Osteoblast (primary cell): Measurements from ENCODE around the gene RASD1. TPM values are rescaled to one million over a fixed set of nuclear protein-coding genes. Genes with fewer than 3 reads are reported as not detected.

Experiments
- DNase-seq: peaks from one replicate; pipeline ENCODE4 v3.0.0; 2011; ENCODE audit warnings: low spot score, mixed read lengths; ENCODE audit not compliant: insufficient read length; ENCODE audit errors: missing footprints
- H2AFZ ChIP-seq: 2 replicates; pipeline ENCODE4 v1.6.0; 2011; ENCODE audit warnings: mild to moderate bottlenecking, low read length
- H3K27ac ChIP-seq: 2 replicates; pipeline ENCODE4 v1.5.1; 2011; ENCODE audit warnings: mild to moderate bottlenecking, low read depth, low read length, moderate library complexity
- H3K27me3 ChIP-seq: 2 replicates; pipeline ENCODE4 v1.6.0; 2012; ENCODE audit warnings: mild to moderate bottlenecking, control low read depth, inconsistent platforms, low read length, moderate library complexity; ENCODE audit not compliant: insufficient read depth
- H3K36me3 ChIP-seq: 2 replicates; pipeline ENCODE4 v1.5.1; 2011; ENCODE audit warnings: mild to moderate bottlenecking, low read length, control low read depth, moderate library complexity; ENCODE audit not compliant: insufficient read depth
- H3K4me1 ChIP-seq: 2 replicates; pipeline ENCODE4 v1.5.1; 2011; ENCODE audit warnings: mild to moderate bottlenecking, low read length, control low read depth, moderate library complexity; ENCODE audit not compliant: insufficient read depth
- H3K4me2 ChIP-seq: 2 replicates; pipeline ENCODE4 v1.6.0; 2011; ENCODE audit warnings: mild to moderate bottlenecking, low read length; ENCODE audit not compliant: insufficient read depth
- H3K4me3 ChIP-seq: fragments of 200-600 bp; sonication (generic); 3 replicates; pipeline ENCODE4 v1.5.1; 2012; ENCODE audit warnings: mild to moderate bottlenecking, low read length, inconsistent platforms; ENCODE audit not compliant: insufficient read depth
- H3K79me2 ChIP-seq: 2 replicates; pipeline ENCODE4 v1.6.0; 2012; ENCODE audit warnings: mild to moderate bottlenecking, low read length, control low read depth, inconsistent platforms; ENCODE audit not compliant: insufficient read depth
- H3K9me3 ChIP-seq: 2 replicates; pipeline ENCODE4 v1.5.1; 2011; ENCODE audit warnings: low read depth, low read length, control low read depth
- H4K20me1 ChIP-seq: 2 replicates; pipeline ENCODE4 v1.6.0; 2012; ENCODE audit warnings: mild to moderate bottlenecking, low read length, control low read depth; ENCODE audit not compliant: insufficient read depth
- total RNA-seq: library from RNA; depleted of rRNA; stranded (reverse); fragments of >200 nt; gene quantifications from 2 replicates; pipeline ENCODE4 v1.2.3, GENCODE V29; 2012
- TF ChIP-seq, protein P1 (sequence below): IDR thresholded peaks from 2 replicates; pipeline ENCODE4 v1.5.1; 2011; ENCODE audit warnings: mild to moderate bottlenecking, low read depth, low read length, moderate library complexity; ENCODE audit errors: extremely low read depth

The RASD1 gene
- total RNA-seq, 1 donor = 13.8 TPM

DNA sequence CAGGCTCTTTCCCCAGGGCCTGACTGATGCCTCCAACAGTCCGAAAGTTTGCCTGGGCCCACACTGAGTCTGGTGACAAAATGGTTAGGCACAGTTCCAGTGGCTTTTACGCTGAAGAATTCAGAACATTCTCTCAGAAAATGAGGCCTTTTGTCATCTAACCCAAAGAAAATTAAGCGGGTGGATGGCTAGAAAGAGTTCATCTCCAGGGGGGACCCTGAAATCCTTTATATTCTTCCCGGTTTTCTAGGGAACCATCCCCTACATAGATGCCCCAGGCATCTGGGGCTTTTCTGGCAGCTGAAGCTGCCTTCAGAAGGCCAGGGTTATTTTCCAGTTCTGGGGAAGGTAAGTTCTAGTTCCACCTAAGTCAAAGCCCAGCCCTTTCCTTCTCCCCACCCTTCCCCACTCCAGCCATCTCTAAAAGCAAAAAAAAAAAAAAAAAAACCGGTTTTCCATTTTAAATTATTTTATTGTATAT, 2.2 kb downstream of the RASD1 start:
- no peaks in the 10 kb centered on the region for H3K9me3 ChIP-seq
- no peak overlapping the region for H3K4me3 ChIP-seq
- no peaks in the 10 kb centered on the region for H3K27me3 ChIP-seq
- DNase-seq = peak; percentile 63
- H3K4me1 ChIP-seq = peaks cover 12% of the 10 kb centered on the region
- TF ChIP-seq, protein P1, sequence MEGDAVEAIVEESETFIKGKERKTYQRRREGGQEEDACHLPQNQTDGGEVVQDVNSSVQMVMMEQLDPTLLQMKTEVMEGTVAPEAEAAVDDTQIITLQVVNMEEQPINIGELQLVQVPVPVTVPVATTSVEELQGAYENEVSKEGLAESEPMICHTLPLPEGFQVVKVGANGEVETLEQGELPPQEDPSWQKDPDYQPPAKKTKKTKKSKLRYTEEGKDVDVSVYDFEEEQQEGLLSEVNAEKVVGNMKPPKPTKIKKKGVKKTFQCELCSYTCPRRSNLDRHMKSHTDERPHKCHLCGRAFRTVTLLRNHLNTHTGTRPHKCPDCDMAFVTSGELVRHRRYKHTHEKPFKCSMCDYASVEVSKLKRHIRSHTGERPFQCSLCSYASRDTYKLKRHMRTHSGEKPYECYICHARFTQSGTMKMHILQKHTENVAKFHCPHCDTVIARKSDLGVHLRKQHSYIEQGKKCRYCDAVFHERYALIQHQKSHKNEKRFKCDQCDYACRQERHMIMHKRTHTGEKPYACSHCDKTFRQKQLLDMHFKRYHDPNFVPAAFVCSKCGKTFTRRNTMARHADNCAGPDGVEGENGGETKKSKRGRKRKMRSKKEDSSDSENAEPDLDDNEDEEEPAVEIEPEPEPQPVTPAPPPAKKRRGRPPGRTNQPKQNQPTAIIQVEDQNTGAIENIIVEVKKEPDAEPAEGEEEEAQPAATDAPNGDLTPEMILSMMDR = no peak
- H3K36me3 ChIP-seq = peaks cover 10% of the 10 kb centered on the region
- H3K27ac ChIP-seq = no peak overlapping the region
- H4K20me1 ChIP-seq = peaks cover 4% of the 10 kb centered on the region
- no peaks in the 10 kb centered on the region for H3K79me2 ChIP-seq
- no peak overlapping the region for H2AFZ ChIP-seq
- H3K4me2 ChIP-seq = peak overlapping the region; percentile 95

DNA sequence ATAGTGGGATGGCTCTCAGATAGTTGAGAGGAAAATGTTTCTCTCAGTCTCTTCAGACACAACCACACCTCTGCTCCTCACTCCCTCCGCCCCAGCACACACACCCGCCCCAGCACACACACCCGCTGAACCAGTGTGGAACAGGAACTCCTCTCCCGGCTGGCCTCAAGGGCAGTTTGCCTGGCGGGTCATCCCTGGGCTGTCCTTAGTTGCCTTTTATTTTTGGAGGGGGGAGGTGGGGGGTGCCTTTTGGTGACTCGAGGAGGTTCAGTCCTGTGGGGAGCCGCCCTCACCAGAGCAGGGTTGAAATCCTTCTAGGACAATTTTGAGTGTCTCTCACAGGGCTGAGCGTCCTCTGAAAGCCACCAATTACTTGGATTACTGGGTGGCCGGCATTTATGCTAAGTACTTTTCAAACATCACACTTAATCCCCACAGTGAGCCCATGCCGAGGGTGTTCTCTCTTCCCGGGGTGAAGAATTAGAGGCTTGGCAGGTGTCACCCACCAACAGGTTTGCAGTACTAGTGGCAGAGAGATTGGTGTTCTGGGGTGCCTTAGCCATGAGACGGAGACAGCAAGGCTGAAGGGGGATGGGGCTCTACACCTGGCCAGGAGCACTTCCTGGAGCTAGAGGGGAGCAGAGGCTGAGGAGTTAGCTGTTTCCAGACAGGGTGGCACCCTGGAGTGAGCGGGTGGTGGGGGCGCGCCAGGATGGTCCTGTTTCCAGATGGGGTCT, 2.8 kb downstream of the RASD1 start:
- no peak overlapping the region for H2AFZ ChIP-seq
- H3K4me1 ChIP-seq = peaks cover 12% of the 10 kb centered on the region
- no peaks in the 10 kb centered on the region for H3K27me3 ChIP-seq
- H3K36me3 ChIP-seq = peaks cover 10% of the 10 kb centered on the region
- H3K4me2 ChIP-seq = no peak overlapping the region
- no peak overlapping the region for H3K4me3 ChIP-seq
- H3K27ac ChIP-seq = no peak overlapping the region
- DNase-seq = peak; percentile 79
- TF ChIP-seq, protein P1 = no peak
- no peaks in the 10 kb centered on the region for H3K79me2 ChIP-seq
- H3K9me3 ChIP-seq = no peaks in the 10 kb centered on the region
- peaks cover 4% of the 10 kb centered on the region for H4K20me1 ChIP-seq

DNA sequence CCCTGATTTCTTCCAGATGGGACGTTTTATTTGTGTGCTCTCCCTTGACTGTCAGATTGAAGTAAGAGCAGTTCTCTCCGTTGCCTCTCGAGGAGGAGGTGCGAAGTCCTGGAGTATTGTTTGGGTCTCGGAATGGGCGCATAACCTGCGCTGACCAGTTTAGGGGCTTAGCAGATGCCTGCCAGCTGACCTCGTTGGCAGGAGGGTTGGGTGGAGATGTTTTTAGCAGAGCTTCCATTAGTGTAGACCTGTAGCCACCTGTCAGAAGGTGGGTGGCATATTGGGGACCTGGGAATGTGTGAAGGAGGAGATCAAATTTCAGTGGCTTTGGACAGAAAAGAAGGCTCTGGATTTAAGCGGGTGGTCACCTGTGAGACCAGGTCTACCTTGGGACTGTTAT, 3.6 kb downstream of the RASD1 start:
- TF ChIP-seq, protein P1 = no peak
- H3K4me1 ChIP-seq = peaks cover 12% of the 10 kb centered on the region
- H3K27me3 ChIP-seq = no peaks in the 10 kb centered on the region
- DNase-seq = no peak
- H3K4me2 ChIP-seq = no peak overlapping the region
- H3K36me3 ChIP-seq = peaks cover 13% of the 10 kb centered on the region
- no peak overlapping the region for H3K27ac ChIP-seq
- peaks cover 9% of the 10 kb centered on the region for H4K20me1 ChIP-seq
- H3K4me3 ChIP-seq = no peak overlapping the region
- no peaks in the 10 kb centered on the region for H3K9me3 ChIP-seq
- no peak overlapping the region for H2AFZ ChIP-seq
- peaks cover 2% of the 10 kb centered on the region for H3K79me2 ChIP-seq

DNA sequence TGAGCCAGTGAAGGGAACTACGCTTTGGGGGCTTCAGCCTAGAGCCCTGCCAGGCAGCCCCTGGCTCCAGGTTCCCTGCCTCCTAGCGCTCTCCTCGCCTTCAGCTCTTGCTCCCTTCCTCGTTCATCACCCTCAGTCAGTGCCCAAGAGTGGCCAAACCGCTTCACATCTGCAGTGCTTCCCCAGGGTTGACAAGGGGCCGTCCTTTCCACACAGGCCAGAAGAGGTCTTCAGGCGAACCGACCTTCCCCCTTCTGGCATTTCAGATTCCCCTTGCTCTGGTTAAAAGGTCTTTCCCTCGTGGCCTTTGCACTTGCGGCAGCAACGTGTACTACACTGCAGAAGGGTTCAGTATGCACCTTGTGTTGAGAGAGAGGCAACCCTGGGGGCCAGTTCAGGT, 4.1 kb downstream of the RASD1 start:
- TF ChIP-seq, protein P1 = no peak
- no peak overlapping the region for H2AFZ ChIP-seq
- H3K27ac ChIP-seq = no peak overlapping the region
- H3K4me2 ChIP-seq = no peak overlapping the region
- peak; percentile 34 for DNase-seq
- peaks cover 10% of the 10 kb centered on the region for H3K4me1 ChIP-seq
- no peaks in the 10 kb centered on the region for H3K9me3 ChIP-seq
- H3K79me2 ChIP-seq = peaks cover 4% of the 10 kb centered on the region
- H3K36me3 ChIP-seq = peaks cover 14% of the 10 kb centered on the region
- H3K27me3 ChIP-seq = no peaks in the 10 kb centered on the region
- peaks cover 9% of the 10 kb centered on the region for H4K20me1 ChIP-seq
- no peak overlapping the region for H3K4me3 ChIP-seq
